D721Med (cell line): ENCODE data around the gene EFL1.

Source experiments
- DNase-seq: peaks from one replicate; pipeline ENCODE4 v3.0.0; 2011; ENCODE audit warnings: low spot score; ENCODE audit not compliant: insufficient read length
- FAIRE-seq: peaks from 2 replicates; lab custom pipeline; 2011; peaks lifted over from hg19 to GRCh38; lab: Jason Lieb, UNC
- TF ChIP-seq, protein P1 (sequence below): IDR thresholded peaks from 2 replicates; pipeline ENCODE4 v1.5.1; 2012; ENCODE audit warnings: mild to moderate bottlenecking, control low read depth; ENCODE audit not compliant: insufficient read depth; ENCODE audit errors: missing control alignments

Gene EFL1

DNA sequence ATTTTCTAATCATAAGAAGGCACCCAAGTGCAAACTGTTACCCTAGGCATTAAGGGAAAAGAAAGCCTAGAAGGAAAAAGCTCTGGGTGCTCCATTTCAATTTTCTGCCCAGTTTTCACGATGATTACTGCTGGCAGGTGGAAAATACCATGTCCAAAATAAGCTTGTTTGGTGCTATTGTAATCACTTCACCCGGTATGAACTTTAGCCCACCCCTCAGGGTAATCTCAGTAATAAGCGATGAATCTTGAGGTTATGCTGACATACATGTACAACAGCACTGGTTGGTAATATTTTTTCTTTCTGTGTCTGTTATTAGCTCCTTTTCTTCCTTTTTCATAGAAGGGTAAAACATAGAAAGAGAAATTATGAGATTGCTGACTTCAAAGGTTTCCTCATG is 128.1 kb downstream of the EFL1 start:
- DNase-seq: no peak
- TF ChIP-seq, protein P1, sequence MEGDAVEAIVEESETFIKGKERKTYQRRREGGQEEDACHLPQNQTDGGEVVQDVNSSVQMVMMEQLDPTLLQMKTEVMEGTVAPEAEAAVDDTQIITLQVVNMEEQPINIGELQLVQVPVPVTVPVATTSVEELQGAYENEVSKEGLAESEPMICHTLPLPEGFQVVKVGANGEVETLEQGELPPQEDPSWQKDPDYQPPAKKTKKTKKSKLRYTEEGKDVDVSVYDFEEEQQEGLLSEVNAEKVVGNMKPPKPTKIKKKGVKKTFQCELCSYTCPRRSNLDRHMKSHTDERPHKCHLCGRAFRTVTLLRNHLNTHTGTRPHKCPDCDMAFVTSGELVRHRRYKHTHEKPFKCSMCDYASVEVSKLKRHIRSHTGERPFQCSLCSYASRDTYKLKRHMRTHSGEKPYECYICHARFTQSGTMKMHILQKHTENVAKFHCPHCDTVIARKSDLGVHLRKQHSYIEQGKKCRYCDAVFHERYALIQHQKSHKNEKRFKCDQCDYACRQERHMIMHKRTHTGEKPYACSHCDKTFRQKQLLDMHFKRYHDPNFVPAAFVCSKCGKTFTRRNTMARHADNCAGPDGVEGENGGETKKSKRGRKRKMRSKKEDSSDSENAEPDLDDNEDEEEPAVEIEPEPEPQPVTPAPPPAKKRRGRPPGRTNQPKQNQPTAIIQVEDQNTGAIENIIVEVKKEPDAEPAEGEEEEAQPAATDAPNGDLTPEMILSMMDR: no peak
- no peak for FAIRE-seq

DNA sequence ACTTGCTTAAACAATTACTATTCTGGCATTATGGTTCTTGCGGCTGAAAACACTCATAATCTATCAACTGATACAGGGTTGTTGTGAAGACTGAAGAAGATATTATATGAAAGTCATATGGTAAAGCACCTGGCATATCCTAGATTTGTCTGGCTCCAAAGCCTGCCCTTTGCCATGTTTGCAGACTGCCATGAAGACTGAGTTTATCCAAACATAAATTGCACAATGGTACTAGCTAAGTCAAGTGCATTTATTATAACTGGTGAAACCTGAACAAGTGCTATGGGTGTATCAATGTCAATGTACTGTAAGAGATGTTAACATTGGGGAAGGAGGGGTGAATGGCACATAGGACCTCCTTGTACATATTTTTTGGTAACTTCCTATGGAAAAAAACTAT is 129.3 kb downstream of the EFL1 start:
- TF ChIP-seq, protein P1: no peak
- no peak for DNase-seq
- FAIRE-seq: no peak

DNA sequence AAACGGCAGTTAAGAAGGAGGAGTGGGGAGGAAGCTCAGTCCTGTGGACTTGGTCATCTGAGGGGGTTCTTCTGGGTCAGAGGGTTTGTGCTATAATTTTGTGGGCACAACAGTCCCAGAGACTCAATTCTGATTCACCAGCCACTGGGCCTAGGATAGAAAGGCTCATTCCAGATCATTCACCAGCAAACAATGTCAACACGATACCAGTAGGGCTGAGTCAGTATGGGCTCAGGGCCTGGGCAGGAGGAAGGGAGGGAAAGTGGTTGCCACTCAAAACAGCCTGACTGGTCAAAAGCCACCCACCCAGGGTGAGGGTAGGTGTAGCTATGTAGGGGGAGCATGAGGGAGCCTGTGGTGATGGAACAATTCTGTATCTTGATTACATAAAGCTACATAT is 129.8 kb downstream of the EFL1 start:
- DNase-seq (no peak), FAIRE-seq (no peak)
- TF ChIP-seq, protein P1: no peak

DNA sequence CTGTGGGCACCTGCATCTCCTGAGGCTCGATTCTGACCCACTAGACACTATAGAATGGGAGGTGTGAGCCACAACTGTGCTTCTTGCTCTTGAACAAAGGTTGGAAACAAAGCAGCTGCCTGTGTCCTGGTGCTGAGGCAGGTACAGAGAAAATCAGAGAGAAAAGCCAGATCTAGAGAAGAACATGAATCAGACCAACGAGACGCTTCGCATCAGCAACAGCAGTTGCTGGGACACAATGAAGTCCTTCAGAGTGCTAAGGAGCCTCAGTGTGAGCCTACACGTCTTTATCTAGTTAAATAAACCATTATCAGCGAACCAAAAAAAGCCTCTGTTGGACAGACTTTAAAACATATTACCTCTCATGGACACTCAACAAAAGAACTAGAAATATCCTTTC is 130.4 kb downstream of the EFL1 start:
- TF ChIP-seq, protein P1: no peak
- DNase-seq (no peak), FAIRE-seq (no peak)

DNA sequence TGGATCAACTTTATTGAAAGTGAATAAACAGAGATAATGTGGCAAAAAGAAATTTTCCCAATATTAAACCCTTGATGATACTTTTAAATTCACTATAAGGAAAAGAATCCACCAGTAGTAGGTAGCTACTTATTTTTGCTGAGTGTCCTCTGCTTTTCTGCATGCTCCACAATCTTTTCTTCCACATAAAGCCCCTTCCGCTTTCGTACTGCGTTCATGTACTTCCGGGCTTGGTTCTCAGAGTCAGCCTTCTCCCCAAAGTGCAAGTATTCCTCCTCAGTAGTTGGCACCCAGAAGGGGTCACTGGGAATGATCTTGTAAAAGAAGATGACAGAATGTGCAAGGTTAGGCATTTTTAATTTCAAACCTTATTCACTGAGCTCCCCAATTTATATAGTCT is 132.3 kb downstream of the EFL1 start:
- TF ChIP-seq, protein P1: no peak
- DNase-seq (no peak), FAIRE-seq (no peak)

DNA sequence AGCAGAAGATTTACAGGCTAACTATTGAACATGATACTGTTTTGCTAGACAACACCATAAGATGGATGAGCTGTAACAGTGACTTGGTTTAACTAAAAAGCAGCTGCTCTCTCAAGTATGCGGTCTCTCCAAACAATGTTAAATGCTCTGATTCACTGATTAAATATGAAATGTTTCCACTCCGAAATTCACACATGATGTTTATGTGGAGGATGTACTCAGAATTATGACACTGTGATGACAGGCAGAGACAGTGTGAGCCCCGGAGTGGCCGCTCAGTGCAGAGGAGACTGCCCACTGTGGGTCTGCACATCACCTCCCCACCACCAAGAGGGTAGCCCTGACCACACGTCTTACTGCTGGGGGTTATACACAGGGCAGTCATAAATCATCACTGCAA is 132.8 kb downstream of the EFL1 start:
- FAIRE-seq: no peak
- TF ChIP-seq, protein P1: no peak
- DNase-seq: no peak

GRCh38 chr15:82129149-82129692 is 133.3 kb downstream of the EFL1 start:
- DNase-seq (no peak), FAIRE-seq (no peak)
- TF ChIP-seq, protein P1: no peak
